Measurements from ENCODE around the gene RNF6.

Gene RNF6

DNA sequence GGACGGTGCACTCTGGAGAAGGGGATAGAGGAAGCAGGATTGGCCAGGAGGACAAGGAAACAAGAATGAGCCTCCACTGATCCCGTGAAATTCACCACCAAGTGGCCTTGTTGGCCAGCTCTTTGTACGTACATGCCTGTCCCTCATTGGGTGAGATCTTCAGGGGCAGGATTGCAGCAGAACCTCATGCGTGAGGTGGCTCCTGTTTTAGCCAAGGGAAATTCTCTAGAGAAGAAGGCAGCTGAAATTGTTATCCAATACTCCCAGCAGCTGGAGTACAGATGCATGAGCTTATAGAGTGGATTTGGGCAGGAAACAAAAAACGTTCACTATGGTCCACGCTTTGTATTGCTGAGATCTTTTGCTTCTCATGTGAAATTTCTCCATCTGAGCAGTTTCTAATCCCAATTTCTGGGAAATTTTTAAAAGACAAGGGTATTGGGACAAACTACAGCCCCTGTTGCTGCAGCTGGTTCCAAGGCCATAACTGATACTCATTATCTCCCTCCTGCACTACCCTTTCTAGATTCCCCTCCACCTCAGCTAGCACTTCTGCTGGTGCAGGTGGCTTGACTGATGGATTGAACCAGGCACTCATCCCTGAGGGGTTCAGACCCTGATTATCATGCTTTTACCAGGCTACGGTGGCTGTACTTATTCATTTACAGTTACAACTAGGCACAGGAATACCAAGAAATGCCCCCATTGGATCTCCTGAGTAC, 3.9 kb upstream of the RNF6 start:
- no peak for DNase-seq

DNA sequence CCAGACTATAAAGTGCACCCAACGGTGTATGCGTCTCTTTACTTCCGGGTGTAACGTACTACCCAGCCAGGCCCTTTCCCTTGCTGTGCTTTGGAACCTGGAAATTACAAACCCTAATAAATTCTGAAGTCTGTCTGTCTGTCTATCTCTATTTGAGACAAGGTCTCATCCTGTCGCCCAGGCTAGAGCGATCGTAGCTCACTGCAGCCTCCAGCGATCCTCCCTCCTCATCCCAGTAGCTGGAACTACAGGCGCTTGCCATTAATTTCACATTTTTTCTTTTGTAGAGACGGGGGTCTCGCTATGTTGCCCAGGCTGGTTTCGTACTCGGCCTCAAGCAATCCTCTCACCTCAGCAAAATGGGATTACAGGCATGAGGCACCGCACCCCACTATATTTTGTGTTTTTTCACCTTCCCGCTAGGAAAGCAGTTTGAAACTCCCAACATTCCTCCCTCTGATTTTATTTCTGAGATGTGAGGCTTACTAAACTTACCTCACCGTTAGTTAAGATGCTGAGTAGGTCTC, 469 bp upstream of the RNF6 start:
- DNase-seq = no peak

DNA sequence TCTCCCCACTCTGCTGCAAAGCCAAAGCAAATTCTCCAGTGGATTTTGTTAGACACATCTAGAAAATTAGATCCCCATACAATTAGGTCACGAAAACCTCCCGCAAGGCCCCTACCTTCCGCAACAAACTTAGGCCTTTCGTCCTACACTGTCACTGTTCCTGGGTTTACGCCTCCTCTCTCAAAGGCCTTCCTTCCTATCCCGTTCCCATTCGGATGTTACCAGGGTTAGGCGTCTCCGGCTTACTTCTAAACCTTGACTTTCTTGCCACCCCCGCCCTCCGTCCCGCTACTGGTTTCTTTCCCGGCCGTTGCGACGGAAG, 754 bp downstream of the RNF6 start:
- no peak for DNase-seq

DNA sequence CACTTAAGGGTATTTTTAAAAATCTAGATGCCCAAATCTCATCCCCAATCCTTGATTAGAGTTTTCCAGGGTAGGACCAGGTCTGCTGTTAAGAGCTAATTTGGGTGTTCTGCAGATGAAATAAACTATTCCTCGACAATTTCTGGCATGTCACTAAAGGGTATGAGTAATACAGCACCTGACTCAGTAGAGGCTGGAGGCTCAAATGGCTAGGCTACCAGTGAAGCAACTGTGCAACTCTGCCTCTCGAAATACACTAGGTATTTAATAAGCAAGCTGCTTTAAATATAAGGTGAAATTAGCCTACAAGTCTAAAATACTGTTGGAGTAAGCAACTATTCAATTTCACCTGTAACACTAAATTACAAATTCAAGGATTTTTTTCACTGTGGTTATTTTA, 1.5 kb downstream of the RNF6 start:
- DNase-seq = no peak

DNA sequence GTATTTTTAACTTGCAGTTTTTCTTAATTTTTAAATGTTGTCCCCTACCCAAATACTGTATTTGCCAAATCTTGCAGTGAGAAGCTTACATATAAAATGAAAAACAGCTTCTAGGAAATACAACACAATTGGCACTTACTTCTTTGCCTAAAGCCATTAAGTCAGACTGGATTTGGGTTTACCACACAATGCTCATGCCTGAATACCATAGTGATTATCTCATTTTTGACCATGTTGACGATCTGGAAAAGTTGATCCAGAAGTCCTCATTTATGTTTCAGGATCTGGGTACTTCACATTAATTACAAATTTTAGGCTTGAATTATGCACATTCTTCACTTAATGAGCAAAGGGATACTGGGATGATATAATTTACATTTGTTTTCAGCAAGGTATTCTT, 2.4 kb downstream of the RNF6 start:
- no peak for DNase-seq

DNA sequence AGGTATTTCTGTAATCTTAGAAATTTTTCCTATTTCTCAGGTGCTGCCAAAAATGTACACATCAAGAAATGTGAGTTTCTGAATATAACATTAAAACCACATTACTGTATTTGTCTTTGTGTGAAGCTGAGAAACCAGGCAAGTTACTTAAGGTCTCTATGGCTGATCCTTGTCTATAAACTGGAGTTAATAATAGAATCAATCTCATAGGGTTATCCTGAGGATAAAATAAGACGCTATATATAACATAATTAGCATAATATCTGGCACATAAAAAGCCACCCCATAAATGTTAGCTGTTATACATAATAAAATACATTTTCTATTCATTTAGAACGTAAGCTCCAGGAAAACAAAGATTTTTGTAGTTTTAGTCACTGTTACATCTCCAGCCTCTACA, 6.1 kb downstream of the RNF6 start:
- no peak for DNase-seq

DNA sequence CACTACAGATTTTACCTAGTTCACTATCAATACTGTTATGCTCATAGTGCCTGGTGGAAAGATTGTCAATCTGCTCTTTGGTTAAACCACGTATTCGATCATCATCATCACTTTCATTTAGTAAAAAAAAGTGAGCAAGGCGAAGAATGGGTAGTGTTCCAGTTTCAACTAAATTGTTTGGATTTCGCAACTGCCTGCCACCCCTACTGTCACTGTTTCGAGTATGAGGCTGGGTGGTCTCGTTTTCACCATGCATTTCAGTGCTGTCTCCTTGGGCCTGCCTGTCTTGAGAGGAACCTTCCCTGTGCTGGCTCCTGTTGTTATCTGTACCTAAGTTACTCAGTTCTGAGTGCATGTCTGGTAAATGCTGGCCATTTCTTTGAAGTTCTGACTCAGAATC, 8.1 kb downstream of the RNF6 start:
- DNase-seq = no peak

DNA sequence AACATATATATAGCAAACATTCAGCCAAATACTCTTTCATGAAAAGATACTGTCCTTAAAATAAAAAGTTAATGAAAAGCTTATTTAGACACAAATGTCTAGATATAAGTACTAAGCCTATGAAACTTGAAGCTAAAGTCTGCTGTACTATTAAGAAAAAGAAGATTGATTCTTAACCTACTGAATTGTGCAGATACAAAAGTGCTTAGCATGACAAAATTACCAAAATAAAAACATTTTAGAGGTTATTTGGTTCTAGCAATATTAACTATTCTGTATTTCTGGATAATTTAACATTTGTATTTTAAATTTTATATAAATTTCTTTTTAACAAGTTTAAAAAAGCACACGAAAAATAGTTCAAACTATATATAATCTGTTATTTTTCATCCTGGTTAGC, 8.8 kb downstream of the RNF6 start:
- no peak for DNase-seq

DNA sequence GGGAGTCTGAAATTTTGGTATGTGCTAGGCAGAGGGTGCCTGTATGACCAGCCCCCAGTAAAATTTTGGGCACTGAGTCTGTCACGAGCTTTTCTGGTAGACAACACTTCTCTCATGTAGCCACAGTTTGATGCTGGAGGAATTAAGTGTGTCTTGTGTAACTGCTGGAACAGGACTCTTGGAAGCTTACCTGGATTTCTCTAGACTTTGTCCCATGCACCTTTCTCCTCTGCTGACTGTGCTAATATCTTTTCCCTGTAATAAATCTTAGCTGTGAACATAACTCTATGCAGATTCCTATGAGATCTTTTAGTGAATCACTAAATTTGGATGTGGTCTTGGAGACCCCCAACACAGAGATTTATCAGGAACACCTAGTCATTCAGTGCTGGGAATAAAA, 13.8 kb downstream of the RNF6 start:
- no peak for DNase-seq

DNA sequence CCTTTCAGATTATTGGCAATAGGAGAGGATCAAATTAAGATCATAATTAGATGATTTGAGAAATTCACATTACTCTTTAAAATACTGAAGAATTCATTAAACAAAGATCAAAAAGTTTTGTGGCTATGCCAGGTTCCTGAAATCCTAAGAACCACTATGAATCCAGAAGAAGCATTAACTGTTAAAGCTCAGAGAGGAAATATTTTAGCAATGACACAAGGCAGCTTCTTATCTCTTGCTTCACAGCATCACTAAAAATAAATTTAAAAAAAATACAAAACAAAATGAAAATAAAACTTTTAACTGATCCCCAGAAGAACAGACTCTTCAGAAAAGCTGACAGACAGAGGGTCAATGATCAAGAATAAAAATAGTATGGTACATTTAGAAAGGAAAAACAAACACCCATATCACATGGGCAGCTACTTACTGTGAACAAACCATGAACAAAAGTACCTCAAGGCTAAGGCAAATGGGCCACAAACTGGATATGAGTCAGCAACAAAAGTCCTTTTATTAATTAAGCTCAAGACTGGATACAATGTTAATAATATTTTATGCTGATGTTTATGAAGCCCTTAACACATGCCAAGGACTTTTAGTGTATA, 19.6 kb downstream of the RNF6 start:
- no peak for DNase-seq

DNA sequence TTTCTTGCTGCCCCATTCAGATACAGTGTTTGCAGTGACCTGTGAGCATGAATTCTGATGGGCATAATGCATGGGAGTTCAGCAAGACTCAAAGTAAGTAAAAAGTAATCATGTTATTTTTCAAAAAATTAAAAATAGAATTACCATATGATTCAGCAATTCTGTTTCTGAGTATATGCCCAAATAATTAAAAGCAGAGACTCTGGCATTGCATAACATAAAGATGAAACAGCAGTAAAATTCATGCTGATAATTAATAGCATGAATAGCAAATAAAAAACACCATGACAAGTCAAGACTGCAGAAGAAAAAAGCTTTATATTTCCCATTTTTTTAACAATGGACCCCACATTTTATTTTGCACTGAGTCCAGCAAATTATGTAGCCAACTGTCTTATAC, 21.3 kb downstream of the RNF6 start:
- no peak for DNase-seq

DNA sequence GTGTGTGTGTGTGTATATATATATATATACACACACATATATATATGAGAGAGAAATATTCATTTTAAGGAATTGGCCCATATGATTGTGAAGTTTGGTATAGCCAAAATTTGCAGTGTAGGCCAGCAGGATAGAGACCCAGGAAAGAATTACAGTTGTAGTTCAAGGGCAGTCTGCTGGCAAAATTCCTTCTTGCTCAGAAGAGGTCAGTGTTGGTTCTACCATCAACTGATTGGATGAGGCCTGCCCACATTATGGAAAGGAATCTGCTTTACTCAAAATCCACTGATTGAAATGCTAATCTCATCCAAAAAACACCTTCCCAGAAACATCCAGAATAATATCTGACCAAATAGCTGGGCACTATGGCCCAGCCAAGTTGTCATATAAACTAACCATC, 24.0 kb downstream of the RNF6 start:
- no peak for DNase-seq

DNA sequence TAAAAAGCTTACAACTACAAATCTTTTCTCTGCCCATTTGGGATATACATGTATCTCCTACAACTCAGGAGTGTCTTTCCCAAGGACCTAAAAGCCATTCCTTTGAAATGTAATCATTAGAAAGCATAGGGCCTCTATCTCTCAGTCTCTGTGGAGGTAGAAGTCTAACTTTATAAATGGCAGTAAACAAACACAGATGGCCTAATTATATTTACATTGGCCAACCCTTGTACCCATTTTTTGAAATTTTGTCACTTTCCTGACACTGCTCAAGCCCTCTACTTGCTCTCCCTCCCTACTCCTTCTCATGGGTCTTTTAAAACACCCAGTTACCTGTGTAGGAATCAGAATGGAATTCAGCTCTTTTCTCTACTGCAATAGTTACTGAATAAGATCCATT, 24.8 kb downstream of the RNF6 start:
- DNase-seq = no peak

DNA sequence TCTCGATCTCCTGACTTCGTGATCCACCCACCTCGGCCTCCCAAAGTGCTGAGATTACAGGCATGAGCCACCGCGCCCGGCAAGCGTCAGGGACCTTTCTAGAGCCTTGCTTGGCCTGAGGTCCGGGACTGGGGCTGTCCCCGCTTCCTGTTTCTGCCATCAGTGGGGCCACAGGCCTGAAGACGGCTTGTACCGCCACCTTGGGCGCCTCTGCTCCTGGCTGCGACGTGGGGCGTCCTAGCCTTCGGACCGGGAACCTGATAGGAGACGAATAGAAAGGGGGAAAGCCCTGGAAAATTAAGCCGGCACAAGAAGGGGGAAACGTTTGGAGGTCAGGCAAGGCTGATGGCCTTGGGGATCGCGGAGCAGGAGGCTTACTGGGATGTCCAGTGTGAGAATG, 35.1 kb downstream of the RNF6 start:
- DNase-seq = no peak

DNA sequence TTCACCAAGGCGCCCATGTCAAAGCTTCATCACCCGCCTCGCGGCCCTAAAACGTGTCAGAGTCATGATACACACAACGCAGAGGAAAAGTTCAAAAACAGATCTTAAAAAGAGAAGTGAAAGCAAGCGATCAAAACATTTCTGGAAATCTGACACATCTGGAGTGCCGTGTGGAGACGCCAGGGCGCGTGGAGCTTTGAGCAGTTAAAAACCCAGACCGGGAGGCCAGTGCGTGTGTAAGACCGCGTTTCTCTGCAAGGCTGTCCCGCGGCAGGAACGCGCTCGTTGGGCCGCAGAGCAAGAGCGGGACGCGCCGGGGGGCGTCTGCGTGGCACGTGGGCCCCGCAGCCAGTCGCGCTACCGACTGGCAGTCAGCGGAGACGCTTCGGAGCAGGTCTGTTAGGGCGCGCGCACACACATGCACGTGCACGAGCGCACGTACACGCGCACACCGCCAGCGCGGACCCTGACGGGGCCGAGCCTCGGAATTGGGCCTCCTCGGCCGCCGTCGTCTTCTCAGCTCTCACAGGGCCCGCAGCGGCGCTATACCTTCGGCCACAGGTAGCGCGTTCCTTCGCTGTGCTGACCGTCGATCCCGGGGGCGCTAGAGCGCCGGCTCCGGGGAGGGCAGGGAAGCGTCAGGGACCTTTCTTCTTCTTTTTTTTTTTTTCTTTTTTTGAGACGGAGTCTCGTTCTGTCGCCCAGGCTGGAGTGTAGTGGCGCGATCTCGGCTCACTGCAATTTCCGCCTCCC, 35.8 kb downstream of the RNF6 start:
- DNase-seq = peak; percentile 23

DNA sequence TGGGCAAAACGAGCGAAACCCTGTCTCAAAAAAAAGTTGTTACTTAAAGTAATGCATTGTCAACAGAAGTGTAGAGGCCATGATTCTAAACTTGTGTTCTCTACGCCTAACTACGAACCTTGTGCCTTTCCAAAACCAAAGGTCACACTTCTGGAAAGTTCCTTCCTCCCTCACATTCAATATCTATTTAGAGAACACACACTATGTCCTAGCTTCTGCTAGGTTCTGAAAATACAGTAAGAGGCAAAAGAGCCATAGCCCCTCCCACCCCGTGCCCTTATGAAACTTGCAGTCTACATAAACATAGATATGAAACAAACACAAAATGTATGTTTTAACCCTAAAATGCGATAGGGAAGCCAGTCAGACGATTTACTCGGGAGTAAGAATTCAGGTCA, 36.4 kb downstream of the RNF6 start:
- DNase-seq = no peak

DNA sequence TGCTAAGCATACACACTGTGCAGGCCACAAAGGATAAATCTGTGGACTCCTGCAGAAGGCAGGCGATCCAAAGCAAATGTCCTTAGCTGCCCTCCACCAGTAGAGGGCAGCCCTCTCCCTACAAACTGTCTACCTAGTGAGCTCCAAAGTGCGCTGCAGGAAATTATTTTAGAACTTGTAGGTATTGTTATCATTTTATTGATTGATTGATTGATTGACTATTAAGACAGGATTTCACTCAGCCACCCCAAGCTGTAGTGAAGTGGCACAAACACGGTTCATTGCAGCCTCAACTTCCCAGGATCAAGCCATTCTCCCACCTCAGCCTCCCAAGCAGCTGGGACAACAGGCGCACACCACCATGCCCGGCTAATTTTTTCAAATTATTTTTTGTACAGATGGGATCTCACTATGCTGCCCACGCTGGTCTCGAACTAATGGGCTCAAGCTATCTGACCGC, 37.3 kb downstream of the RNF6 start:
- DNase-seq = peak; percentile 22

DNA sequence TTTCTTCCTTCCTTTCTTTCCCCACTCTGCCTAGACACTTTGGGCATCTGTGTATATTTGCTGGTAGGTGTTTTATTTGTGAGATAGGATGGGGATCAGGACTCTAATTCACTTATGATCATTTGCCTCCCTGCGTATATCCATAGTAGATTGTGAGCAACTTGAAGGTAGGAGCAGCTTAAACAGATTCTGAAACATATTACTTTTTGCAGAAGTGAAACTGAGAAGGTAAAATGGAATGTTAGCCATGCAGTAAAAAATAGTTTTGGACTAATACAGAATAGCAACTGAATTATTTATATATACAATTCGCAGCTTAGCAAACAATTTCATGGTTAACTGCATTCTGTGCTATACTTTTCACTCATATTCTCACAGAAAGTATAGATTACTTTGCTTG, 38.7 kb downstream of the RNF6 start:
- DNase-seq = no peak

DNA sequence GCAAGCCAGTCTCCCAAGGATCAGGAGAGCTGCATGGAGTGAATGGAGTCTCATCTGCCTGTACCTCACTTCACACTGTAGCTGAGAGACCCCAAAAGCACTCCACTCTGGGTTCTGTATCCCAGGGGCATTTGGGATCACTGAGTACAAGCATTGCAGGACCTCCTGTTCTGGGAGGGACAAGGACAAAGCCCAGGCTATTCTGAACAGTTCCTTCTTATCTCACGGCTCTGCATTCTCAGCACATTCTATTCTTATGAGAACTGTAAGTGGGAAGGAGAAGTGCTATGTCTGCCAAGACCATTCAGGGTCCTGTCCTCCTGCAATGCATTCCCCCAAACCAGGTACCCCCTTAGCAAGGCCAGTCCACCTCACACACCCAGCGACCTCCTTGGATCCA, 42.8 kb downstream of the RNF6 start:
- no peak for DNase-seq

DNA sequence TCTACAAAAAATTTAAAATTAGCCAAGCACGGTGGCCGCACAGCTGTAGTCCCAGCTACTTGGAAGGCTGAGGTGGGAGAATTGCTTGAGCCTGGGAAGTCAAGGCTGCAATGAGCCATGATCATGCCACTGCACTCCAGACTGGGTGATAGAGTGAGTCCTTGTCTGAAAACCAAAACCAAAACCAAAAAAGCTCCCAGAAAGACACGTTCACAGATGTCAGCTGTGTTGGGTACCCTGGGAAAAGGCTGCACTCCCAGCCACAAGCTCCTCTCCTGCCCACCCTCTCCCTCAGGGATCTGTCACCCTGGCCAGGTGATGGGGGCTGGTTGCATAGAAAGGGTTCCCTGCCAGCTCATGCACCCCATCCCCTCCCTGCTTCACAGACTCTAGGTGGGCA, 53.3 kb downstream of the RNF6 start:
- DNase-seq = no peak

DNA sequence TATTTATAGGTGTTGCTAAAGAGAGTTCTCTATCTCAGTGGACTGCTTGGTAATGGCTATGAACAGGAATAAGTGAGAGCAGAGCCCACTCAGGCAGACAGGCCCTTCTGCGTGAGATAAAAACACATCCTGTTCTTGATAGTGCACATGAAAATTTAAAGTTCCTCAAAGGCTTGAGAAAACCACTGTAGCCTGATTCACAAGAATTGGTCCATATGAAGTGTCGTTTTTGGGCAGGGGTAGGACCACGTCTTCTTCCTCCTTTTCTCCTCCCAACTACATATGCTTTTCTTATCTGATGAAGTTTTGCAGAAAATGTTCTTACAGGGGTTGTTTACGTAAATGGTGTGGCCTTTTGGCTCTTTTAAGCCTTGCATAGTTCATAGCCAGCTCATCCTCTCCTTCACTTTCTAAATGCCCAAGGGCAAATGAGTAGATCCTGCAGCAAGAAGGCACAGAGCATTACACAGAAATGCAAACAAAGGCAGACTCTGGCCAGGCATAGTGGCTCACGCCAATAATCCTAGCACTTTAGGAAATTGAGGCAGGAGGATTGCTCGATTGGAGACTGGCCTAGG, 53.8 kb downstream of the RNF6 start:
- DNase-seq = no peak

DNA sequence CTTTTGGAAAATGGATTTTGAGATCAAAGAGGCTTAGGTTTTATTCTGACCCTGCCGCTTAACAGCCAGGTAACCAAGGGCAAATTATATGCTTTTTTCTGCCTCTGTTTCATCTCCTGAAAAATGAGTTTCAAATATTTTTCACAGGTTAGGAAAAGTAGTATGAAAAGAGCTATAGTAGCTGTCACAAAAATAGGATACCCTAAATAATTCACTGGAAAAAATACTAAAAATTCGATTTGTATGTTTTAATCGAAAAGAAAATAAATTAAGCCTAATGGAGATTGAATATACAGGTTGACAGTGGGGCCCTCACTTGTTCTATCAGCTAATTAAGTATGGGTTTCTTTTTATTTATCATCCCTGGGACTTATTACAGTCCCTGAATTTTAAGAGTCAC, 58.3 kb downstream of the RNF6 start:
- DNase-seq = no peak

Measured in NCI-H1105 (cell line).